ENCODE data around the gene DPP9. TPM values are rescaled to one million over a fixed set of nuclear protein-coding genes. Genes with fewer than 3 reads are reported as not detected.

The DPP9 gene
- polyA plus RNA-seq, 1 donor: 24.2 TPM

DNA sequence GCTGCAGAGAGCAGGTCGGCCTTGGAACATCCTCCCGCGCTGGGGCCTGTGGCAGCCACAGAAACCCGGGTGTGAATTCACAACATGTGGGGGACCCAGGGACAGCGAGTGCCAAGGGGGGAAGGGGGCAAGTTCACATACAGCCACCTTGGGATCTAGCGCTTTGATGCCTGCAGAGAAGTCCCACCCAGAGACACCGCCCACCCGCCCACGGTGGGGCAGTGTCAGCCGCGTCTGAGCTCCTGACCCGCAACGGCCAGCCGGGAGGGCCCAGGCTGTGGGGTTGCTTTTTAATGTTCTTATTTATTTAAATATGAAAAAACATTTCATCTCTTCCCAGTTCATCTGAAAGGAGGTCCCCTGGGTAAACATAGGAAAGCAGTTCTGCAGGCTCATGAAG is 66.4 kb downstream of the DPP9 start:
- no peak for DNase-seq (ENCODE audit: low read depth)

DNA sequence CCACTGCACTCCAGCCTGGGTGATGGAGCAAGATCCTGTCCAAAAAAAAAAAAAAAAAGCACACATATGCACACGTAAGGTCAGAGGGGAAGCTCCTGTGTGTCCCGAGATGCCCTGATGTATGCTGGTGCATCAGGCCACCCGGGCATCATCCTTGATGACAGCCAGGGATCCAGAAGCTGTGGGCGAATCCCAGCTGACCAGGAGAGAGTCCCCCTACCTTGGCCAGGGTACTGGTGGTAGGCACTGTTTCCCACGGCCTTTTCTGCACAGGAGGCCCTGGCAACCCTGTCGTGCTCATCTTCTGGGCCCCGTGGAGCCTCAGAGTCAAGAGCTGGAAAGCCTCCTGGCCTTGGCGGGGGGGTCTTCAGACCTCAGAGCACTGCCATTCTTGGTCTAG is 67.5 kb downstream of the DPP9 start:
- no peak for DNase-seq (ENCODE audit: low read depth)

DNA sequence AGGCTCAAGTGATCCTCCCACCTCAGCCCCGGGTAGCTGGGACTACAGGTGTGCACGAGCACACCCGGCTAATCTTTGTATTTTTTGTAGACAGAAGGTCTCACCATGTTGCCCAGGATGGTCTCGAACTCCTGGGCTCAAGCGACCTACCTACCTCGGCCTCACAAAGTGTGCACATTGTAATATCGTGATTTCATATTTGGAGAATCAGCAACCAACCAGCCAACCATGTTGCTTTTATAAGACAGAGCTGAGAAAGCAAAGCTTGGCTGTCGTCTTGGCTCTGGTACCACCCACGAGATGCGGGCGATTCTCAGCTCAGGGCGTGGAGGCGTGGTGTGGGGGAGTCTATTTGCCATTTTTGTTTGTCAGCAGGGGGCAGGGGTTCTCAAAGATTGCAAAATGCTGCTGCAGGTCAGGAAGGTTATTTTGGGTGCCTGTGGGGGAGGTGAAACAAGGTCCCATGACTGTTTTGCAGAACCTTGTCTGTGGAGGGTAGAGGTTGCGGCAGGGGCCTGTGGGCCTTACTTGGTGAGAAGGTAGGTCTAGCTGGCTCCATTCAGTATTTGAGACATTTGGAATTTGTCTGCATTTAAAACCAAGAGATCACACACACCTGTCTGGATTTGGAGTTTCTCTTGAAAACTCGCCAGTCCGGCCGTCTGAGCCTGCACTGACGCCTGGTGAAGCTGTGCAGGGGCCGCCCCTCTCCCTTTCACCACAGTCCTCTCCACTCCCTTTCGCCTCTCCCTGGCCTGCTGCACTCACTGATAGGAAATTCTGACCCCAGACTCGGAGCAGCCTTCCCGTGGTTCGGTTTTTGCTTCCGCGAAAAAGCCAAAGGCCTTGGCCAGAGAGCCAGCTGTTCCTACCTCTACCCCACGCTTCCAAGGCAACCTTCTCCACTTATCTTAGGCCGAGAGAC is 68.9 kb downstream of the DPP9 start:
- DNase-seq (ENCODE audit: low read depth): no peak

DNA sequence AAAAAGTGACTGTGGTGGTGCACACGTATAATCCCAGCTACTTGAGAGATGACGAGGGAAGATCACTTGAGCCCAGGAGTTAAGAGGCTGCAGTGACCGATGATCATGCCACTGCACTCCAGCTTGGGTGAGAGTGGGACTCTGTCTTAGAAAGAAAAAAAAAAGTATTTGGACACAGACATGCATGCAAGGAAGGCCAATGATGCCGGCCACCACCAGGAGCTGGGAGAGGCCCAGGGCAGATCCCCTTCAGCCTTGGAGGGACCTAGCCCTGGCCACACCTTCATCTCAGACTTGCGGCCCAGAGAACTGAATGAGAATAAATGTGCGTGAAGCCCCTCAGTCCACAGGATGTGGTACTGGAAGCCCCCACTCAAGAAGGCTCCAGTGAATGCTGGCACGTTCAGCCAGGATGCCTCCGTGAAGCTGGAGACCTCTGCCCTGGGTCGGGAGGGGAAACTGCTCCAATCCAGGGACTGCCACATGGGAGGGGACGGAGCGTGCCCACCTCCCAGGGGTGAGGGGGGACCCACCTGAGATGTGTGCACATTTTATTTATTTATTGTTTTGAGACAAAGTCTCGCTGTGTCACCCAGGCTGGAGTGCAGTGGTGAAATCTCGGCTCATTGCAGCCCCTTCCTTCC is 69.7 kb downstream of the DPP9 start:
- no peak for DNase-seq (ENCODE audit: low read depth)

DNA sequence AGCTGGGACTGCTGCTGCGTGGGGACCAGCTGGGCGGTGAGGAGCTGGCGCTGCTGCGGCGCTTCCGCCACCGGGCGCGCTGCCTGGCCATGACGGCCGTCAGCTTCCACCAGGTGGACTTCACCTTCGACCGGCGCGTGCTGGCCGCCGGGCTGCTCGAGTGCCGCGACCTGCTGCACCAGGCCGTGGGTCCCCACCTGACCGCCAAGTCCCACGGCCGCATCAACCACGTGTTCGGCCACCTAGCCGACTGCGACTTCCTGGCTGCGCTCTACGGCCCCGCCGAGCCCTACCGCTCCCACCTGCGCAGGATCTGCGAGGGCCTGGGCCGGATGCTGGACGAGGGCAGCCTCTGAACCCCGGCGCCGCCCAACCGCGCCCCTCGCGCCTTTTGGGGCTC is 71.6 kb downstream of the DPP9 start:
- no peak for DNase-seq (ENCODE audit: low read depth)

DNA sequence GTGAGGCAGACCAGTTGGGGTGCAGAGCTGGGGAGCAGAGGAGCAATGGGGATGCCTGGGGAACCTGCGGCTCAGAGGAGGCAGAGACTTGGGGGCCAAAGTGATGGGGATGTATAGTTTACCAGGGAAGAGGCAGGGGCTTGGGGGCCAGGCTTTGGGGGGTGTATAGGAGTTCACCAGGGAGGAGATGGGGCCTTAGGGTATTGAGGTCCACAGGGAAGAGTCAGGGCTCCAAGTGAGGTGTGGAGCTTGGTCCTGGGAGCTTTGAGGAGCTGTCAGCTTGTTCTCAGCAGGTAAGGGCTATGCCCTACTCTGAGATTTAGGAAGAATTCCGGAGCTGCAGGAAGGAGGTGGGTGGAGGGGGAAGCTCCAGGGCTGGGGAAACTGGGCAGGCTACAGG is 73.5 kb downstream of the DPP9 start:
- DNase-seq (ENCODE audit: low read depth): no peak

DNA sequence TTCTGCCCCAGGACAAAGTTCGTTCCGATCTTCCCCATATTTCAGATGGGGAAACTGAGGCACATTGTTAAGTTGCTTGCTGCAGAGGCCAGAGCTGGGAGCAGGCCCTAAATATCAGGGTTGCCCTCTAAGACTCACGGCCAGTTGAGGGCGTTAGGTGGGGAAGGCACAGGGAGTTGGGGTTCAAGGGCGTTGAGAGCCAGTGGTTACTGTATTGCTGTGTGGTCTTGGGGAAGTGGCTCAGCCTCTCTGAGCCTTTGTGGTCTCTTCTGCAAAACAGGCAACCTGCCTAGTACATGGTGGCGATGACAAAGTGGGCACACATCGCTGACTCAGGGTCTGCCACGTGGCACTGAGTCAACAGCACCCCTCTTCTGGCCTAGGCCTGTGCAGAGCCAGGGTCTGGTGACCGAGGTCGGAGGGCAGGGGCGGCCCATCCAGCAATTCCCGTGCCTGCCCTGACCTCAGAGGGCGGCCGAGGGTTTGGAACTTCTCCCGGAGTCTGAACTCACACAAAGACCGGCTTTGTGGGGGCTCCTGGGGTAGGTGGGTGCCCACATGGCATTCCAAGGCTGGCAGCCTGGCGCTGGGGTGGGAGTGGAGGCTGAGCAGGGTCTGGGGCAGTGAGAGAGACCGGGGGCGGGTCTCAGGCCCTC is 74.1 kb downstream of the DPP9 start:
- no peak for DNase-seq (ENCODE audit: low read depth)

DNA sequence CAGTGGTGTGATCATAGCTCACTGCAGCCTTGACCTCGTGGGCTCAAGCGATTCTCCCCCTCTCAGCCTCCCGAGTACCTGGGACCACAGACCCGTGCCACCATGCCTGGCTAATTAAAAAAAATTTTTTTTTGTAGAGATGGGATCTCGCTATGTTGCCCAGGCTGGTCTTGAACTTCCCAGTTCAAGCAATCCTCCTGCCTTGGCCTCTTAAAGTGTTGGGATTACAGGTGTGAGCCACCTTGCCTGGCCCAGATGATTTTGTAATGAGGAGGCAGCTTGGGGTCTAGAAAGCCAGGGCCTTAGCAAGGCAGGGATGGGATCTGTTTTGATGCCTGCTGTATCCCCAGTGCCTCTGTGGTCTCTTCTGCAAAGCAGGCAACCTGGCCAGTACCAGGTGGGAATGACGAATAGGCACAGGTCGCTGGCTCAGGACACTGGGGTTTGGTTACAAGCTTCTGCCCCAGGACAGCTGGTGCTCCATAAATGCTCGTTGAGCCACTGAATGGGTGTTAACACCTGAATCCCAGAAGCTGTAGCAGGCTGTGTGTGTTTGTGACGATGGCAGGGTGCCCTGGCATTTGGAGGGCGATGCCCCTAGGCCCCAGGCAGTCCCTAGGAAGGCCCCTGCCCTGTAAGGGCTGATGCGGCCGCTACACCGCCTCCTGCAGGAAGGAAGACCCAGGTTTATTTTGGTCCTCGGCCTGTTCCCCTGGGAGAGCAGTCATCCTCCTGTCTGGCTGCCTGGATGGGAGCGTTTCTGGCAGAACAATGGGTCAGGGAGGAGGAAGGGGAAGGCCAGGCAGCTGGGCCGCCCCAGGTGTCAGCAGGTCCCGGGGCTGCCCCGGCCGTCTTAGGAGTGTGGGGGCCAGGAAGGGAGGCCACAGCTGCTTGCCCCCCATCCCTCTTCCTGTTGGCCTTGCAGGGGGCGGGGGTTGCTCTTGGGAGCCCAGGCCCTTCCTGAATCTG is 75.7 kb downstream of the DPP9 start:
- no peak for DNase-seq (ENCODE audit: low read depth)

DNA sequence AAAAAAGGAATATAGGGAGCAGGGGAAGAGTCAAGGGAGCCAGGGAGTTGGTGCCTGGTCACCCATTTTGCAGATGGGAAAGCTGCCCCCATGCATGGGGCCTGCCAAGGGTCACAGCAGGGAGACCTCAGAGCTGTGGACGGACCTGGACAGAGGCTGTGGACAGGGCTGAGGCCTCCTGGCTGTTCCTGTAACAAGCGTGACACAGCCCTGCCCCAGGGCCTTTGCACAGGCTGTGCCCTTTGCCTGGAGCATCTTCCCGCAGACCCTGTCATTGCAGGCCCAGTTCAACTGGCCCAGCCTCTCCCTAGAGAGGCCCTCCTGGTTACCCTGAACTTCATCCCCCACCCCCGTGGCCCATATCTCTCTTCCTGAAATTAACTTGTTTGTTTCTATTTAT is 77.9 kb downstream of the DPP9 start:
- no peak for DNase-seq (ENCODE audit: low read depth)

DNA sequence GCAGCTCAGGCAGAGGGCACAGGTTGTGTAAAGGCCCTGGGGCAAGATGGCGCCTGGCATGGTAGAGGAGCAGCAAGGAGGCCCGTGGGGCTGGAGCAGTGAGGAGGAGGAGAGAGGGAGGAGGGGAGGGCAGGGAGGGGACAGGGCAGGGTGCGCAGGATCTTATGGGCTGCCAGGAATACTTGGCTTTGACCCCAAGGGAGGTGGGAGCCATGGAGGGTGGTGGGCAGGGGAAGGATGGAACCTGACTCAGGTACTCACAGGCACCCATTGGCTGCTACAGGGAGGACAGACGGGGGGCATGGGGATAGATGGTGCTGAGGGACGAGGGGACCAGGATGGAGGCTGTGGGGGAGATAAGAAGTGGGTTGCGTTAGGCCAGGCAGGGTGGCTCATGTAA is 81.0 kb downstream of the DPP9 start:
- DNase-seq (ENCODE audit: low read depth): no peak

DNA sequence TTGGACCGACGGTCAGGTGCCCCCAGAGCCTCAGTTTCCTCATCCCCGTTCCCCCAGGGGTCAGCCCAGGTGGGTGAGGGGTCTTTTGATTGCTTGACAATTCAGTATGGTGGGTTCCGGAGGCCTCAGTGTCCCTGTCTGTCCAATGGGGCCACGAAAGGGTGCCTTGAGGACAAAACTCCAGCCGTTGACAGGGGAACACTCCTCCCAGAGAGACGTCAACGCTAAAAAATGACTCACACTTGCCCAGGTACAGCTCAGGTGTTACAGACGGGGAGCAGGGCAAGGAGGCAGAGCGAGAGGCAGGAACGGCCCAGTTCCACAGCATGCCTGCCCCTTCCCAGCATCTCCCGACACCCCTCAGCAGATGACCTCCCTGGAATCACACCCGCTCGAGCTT is 82.5 kb downstream of the DPP9 start:
- no peak for DNase-seq (ENCODE audit: low read depth)

DNA sequence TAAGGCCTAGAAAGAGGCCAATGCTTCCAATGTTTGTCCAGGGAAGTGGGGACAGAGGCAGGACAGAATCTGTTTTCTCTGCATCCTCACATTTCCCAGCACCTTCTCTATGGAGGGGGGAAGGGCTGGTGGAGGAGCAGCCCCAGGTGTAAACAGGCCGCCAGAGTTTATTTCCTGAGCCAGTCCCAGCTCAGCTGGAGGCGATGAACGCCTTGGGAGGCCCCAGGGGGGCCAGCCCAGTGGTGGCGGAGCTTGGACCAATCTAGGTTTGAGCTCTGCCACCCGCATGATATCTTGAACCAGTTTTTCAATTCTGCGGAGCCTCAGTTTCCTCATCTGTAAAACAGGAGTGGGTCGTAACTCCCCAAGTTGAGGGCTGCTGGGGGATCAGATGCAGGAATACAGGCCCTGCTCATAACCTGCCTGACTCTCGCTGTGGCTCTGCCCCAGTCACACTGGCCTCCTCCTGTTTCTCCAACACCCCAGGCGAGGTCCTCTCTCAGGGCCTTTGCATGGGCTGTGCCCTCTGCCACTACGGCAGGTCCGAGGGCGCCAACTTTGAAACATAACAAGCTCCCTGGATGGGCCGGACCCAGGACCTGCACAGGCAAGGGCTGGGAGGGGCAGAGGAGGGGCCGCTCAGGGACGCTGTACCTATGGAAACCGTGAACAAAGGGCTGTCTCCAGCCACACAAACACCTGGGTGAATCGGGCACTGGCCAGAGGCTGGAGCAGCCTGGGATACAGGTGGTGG is 83.2 kb downstream of the DPP9 start:
- no peak for DNase-seq (ENCODE audit: low read depth)

DNA sequence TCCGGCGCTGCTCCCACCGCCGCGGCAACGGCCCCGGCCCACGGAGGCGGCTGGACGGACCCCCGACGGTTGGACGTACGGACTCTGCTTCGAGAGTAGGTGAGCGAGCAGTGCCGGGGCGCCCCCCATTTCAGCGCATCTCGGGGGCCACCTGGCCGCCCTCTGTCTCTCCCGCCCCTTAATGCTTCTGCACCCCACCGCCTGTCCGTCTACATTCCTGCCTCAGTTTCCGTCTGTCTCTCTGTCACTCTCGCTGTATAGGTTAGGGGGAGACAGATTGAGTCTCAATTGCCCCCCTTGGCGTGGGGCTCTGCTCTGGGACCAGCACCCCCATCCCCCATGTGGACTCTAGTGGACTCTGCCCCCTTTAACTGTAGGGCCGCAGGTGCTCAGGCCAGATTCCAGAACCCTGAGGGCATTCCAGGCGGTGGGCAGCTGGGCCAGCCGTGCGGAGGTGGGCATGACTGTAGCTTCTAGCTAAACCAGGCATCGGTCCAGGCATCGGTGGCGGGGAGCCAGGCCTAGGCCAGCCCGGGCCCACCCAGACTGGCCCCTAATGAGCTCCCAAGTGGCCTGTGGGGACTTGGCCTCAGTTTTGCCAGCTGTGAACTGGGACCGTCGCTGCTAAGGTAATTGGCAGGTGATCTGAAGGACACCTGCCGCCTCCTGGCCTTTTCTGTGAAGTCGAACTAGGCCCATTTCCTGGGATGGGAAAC is 84.0 kb downstream of the DPP9 start:
- no peak for DNase-seq (ENCODE audit: low read depth)

DNA sequence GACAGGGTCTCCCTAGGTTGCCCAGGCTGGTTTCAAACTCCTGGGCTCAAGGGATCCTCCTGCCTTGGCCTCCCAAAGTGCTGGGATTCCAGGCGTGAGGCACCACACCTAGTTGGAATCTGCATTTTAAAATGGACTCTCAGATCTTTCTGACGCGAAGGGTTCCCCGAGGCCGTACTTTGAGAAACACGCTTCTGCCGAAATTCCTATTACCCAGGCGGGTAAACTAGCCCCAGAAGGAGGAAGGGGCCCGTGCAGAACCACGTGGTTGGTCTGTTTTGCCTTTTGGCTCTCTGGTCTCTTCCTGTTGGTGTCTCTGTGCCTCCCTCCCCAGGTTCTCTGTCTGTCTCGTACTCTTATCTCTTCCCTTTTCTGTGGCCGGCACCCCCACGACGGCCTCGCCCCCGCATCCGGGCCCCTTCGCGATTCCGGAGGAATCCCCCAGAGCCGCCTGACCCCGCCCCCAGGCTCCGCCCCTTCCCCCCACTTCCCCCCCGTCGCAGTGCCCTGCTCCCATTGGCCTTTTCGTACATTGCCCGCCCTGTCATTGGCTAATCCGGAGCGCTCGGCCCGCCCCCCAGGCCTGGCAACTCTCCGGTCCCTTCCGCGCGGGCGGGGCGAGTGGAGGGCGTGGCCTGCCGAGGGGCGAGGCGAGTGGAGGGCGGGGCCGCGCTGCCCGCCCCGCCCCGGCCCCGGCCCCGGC is 84.7 kb downstream of the DPP9 start, which contains the start of gene TNFAIP8L1:
TNFAIP8L1 (plus strand) TSS at position 689 of the 703 bp plus-strand sequence. CDS start 12,354 bp downstream, outside the sequence.
- peak; percentile 48 for DNase-seq (ENCODE audit: low read depth)

DNA sequence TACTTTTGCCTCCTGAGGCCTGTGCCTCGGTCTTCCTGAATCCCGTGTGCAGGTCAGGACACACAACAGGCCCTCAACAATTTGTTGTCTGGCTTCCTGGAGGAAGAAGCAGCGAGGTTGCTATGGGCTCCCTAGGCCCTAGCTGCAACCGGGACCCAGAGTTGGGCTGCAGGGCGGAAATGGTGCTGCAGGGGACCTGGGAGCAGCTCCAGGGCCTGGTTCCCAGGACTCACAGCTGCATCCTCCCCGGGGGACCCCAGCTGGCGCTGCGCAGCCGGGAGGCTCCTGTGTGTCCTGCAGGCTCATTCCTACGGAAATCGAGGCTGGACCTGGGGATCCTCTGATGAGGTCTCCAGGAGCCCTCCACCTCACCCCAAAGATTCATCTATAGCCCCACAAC is 85.3 kb downstream of the DPP9 start:
- no peak for DNase-seq (ENCODE audit: low read depth)

DNA sequence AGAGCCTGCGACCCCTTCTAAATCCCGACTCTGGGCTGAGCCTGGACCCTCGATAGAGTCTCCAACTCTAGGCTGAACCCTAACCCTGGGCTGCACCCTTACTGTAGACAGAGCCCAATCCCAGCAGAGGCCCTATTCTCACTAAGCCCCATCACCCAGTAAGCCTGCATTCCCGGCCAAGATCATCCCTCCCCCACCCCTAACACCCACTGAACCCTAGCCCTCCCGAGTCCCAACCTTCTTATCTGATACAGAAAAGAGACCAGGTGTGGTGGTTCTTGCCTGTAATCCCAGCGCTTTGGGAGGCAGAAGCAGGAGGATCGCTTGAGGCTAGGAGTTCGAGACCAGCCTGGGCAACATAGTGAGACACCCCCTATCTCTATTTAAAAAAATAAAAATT is 86.9 kb downstream of the DPP9 start:
- no peak for DNase-seq (ENCODE audit: low read depth)

DNA sequence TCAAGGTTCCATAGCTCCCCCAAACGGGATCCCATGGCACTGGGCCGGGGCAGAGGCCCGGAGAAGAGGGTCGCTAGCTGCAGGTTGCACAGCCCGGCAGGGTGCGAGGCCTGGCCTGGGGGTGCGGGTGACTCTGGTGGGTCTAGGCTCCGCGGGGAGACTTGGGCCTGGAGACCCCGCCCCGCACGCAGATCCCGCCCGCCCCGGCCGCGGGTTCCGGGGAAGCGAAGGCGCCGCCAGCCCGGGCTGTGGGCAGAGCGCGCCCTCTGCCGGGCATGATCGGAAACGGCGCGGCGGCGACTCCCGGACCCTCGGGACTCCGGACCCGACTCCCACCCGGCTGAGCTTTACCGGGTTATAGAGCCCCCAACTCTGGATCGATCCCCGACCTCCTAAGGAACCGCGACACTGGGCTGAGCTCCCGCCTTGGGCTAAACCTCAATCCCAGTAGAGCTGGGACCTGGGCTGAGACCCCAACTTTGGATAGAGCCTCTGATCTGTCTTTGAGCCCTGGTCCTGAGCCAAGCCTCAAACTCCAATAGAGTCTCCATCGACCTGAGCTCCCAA is 87.4 kb downstream of the DPP9 start:
- DNase-seq (ENCODE audit: low read depth): no peak

DNA sequence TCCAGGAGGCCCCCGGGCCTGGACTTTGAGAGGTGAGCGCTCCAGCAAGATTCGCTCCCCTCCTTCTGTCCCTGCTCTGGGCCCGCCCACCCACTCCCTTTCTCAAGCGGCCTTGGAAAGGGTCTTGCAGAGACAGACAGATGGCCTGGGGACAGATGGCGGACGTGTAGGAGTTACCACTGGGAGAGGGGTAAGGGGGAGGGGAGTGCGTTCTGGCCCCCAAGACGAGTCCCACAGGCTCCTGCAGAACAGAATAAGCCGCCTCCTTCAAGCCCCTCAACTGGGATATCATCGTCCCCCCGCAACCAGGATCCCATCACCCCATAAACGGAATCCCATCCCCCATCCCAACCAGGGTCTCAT is 87.9 kb downstream of the DPP9 start:
- no peak for DNase-seq (ENCODE audit: low read depth)
